Ecto neural progenitor cell (in vitro differentiated cells): ENCODE results near the gene SLC39A6.

ENCODE experiments used
- DNase-seq: peaks from one replicate; pipeline ENCODE4 v3.0.0-alpha.2; 2018; ENCODE audit warnings: low spot score

SLC39A6 gene

DNA sequence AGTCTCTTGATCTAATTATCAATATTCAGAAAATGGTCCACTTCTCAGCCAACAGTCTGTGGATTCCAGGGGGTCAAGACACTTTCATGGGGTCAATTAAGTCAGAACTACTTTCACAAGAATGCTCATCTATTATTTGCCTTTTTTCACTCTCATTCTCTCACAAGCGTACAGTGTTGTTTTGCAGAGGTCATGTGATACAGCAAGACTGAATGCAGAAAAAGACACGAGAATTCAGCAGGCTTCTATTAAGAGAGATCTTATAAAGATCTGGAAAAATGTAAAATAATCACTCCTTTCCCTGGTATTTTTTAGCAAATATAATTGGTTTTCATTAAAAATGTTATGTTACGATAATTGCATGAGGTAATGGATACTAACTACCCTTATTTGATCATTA, 70.5 kb downstream of the SLC39A6 start:
- DNase-seq, result no peak
